GM19468 (cell line): ENCODE results near the gene ABCC8.

Experiments
- ATAC-seq: cut with Tn5 transposase; IDR thresholded peaks from one replicate; pipeline ENCODE4 v1.9.1; 2021; ENCODE audit warnings: mild to moderate bottlenecking, moderate library complexity, moderate number of reproducible peaks; ENCODE audit not compliant: unreplicated experiment; ENCODE audit errors: extremely low read depth

ABCC8 gene

DNA sequence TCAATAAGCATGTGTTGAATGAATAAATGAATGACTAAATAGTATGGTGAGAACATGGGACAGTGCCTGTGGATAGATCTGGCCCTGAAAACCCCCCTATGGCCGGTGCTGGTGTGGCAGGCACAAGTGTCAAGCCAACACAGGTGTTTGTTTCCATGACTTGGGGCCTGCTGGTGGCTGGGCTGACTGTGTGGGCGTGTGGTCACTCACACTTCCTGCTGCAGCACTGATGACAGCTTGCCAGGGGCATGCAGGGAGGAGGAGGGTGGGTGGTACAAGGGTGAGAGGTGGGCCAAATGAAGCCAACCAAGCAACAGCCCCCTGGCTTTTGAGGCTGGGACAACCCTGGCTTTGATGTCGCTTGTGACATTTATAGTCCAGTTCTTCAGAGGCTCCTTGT, 30.3 kb upstream of the ABCC8 start:
- ATAC-seq = no peak

DNA sequence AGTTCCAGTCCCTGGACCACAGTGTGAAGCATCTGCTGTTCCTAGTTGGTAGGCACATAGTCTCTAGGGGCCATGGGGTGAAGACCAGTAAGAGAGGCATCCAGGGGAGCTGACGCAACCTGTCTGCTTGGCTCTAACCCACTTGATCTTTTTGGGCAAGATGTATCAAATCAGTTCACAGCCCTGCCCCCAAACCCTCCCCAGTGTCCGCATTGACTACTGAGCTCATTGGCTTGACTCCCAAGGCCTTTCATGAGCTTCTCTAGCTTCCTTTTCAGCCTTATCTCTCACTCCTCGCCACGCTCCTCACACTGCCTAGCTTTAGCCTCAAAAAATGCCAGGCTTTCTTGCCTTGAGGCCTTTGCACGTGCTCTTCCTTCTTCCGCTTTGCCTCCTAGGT, 29.7 kb upstream of the ABCC8 start:
- ATAC-seq = no peak

DNA sequence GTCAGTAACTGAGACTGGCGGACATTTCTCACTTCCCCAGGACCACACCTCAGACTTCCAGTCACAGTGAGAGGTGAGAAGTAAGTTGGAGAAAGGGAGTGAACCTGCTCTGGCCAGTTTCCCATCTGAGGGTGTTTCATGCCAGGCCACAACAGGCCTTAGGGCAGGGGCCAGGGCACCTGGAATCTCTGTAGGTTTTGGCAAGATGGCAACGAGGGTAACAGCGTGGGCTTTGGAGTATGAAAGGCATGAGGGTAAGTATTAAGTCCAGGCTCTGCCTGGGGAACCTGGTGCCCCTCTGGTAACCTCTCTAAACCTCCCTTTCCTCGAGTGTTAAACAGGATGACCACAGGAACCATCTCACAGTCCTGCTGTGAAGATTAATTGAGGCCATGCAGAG, 28.5 kb upstream of the ABCC8 start:
- ATAC-seq = no peak

DNA sequence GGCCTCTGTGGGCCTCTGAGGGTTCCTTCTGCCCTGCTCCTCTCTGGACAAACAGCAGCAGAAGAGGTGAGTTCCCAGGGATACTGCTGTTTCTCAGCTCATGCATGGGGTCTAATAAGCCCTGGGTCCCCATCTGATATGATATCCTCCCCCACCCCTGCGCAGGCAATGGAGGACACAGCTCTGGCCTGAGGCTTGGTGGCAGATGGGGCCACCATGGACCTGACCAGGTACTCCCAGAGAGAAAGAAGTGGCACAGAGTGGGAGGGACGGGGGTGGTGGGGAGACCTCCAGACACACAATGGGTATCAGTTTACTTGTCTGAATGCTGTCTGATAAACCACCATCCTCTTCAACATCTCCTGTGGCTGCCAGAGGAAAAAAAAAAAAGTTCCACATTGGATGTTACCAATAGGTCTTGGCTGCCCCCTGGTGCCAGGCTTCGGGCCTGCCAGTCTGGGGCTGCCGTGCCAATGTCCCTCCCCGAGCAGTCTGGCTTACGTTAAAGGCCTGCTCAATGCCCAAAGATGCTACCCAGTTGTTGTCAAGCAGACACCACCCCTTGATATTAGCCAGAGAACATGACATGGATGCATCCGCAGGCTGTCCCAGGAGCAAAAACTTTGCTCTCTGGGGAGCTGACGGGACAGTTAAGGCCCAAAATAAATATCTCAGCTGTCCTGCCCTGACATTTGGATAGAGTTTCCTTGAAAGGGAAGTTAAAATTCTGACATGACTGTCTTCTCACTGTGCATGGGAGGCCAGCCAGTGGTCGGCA, 27.9 kb upstream of the ABCC8 start:
- ATAC-seq = no peak

DNA sequence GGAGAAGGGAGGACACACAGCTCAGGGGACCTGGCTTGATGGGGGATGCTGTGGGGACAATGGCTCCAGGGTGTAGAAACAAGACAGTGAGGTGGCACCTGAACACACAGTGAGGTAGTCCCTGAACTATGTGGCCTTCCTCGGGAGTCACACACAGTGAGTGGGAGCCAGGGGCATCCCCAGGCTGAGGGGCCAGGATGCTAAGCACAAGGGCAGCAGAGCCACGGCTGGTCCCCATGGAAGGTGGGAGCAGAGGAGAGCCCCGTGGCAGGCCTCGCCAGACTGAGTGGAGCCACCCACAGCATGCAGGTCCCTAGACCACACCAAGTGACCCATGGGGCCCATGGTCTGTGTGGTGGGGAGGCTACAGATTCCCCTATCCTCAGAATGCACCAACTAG, 26.0 kb upstream of the ABCC8 start:
- no peak for ATAC-seq

DNA sequence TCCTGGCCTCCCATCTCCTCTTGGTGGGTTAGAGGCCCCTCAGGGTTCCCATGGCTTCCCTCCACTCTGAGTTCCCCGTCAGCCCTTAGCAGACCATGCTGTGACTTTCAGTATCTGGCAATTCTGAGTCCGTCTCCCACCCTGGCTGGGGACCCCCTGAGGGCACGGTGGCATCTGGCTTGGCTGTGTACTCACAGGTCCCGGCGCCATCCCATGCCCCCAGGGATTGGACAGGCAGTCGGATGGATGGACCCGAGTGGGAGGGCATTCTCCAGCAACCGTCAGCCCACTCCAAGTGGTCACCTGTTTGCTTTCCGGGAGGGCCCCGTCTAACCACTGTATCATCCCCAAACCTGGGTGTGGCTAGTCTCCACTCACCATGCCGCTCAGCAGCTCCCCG, 24.0 kb upstream of the ABCC8 start:
- ATAC-seq = no peak

DNA sequence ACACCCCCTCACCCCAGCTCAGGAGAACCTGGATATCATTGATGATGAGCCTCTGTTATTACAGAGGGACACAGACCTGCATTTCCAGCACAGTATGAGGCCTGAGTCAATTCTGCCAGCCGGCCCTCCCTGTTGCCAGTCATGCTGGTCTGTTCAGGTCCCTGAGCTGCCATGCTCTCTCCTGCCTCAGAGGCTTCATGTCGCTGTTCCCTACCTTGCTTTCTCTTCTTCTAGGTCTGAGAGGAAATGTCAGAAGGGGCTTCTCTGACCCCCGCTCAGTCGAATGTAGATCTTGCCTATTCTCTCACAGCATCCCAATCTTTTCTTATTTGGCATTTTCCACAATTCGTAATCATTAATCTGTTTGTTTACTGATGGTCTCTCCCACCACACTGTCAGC, 21.8 kb upstream of the ABCC8 start:
- no peak for ATAC-seq

DNA sequence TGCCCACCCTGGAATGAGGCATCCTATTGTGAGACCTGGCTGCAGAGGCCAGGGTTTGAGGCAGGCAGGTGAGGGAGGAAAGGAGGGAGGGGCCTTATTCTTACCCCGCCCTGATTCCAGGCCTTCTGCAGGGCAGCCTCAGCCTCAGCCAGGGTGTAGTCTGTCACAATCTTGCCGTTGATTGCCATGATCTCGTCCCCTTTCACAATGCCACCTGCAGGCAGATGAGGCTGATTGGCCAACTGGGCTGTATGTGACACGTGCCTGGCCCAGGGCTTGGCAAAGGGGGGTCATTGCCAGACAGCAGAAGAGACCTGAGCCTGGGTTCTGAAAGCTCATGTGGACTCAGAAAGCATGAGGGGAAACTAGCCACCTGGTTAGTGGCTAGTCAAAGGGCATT, 21.4 kb upstream of the ABCC8 start:
- ATAC-seq = no peak

DNA sequence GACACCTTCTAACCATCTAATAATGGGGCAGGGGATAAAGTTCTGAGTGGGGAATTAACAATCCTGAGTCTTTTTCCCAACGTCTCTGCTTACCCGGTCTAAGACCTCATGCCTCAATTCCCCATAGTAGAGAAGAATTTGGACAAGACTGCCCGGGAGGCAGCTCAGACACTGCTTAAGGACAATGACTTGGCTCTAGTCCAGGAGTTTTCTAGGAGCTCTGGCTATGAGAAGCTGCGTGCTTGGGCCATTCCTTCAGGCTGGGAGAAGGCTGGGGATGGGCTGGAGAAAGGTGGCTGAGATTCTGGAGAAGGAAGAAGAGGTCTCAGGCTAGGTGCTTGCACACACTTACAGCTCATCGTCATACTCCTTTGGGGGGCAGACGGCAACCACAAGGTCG, 19.8 kb upstream of the ABCC8 start:
- ATAC-seq = no peak

DNA sequence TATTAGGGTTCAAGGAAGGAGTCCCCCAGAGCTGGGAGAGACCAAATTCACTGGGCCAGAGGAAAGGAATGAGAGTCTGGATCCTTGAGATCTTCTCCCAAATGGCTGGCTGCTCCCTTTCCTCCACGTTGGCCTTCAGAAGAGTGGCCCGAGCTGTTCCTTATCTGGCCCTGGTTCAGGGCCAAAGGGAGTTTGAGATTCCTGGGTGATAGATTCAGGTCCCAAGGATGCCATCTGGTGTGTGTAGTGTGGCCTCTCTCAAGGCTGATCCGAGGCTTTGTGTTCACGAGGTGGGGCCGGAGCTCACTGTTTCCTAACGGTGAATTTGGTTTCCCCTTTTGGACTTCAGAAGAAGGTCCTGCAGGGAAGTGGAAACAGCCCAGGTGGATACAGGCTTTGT, 17.4 kb upstream of the ABCC8 start:
- ATAC-seq = no peak

DNA sequence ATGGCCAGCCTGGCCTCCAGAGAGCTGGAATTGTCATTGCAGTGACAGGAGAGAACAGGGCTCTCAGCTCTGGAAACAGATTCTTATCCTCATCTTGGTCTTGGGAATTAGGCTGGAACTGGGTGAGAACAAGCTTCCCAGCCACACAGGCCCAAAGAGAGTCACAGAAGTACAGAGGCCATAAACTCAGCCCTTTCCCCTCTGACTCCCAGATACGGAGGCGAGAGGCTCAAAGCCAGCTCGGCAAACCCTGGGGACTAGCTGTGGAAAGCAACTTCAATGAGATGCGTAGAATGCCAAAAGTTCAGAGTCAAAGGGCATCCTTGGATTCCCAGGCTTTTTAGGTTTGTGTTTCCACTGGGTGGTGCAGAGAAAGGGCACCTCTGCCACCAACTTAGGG, 14.3 kb upstream of the ABCC8 start:
- ATAC-seq = no peak

DNA sequence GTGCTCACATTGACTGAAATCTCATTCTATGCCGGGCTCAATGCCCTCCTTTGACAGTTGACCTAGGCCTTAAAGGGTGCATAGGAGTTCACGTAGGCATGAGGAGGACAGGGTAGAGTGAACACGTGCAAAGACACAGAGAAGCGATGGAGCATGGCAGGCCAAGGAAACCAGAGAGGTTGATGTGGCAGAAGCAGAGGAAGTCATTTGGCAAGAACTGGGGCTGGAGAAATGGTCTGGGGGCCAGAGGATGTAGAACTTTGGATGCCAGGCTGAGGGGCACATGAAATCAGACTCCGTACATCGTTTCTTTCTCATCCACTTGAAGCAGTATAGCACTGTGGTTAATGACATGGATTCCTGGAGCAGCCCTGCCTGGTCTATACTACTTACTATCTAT, 13.6 kb upstream of the ABCC8 start:
- ATAC-seq = no peak

DNA sequence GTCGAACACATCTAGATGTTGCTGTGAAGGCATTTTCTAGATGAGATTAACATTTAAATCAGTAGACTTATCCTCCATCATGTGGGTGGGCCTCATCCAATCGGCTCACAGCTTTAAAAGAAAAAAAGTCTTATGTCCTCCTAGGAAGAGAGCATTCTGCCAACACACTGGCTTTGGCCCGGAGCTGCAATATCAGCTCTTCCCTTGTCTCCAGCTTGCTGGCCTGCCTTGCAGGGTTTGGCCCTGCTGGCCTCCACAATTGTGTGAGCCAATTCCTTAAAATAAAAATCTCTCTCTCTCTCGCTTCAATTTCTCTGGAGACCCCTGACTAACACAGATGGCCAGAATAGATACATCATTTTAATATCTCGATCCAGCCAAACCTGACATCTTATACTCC, 13.1 kb upstream of the ABCC8 start:
- no peak for ATAC-seq

DNA sequence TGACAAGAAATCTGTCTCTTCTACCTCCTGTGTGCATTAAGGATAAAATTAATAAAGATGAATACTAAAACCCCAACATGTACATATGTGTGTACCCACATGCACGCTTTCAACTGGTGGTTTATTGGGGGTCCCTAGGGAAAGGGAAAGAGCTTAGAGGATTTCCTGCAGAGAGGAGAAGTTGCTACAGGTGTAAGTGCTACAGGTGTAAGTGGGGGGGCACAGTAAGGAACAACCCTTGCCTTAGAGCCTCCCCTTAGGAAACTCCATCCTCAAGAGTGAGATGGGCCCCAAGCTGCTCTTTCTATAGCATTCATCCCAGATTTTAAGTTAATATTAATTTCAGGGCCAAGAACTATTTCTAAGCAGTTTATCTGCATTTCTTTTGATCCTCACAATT, 11.9 kb upstream of the ABCC8 start:
- no peak for ATAC-seq

DNA sequence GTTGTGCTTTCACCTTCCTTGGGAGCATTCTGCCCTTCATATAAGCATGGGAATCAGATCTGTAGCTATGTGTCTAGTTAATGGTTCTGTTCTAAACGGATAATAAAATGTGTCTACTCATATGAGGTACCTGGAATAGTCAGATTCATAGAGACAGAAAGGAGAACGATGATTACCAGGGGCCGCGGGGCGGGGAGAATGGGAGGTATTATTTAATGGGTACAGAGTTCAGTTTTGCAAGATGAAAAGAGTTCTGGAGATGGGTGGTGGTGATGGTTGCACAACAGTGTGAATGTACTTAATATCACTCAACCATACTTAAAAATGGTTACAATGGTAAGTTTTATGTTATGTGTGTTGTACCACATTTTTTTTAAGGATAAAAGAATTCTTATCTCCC, 10.0 kb upstream of the ABCC8 start:
- no peak for ATAC-seq

DNA sequence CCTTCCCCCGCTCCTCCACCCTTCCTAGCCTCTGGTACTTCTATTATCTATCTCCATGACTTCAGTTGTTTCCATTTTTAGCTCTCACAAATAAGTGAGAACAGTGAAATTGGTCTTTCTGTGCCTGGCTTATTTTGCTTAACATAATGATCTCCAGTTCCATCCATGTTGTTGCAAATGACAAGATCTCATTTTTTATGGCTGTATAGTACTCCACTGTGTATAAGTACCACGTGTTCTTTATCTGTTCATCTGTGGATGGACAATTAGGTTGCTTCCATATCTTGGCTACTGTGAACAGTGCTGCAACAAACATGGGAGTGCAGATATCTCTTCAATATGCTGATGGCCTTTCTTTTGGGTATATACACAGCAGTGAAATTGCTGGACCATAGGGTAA, 6.9 kb upstream of the ABCC8 start:
- ATAC-seq = no peak

DNA sequence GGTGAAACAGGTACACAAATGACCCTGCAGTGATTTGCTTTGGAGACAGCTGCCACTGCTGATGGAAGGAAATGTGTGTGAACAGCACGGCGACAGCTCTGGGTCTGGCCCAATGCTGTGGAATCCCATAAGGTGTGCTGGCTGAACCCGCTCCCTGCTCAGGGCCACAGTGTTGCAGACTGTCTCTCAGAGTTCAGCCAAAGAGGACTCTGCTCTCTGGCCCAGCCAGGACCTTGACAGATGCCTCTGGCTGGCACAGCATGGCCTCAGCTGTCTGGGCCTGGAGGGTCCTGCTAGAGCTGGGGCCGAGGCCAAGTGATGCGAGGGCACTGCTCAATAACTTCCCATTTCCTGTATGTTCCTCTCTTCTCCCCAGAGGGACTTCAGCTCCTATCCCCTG, 5.3 kb upstream of the ABCC8 start:
- ATAC-seq = no peak

DNA sequence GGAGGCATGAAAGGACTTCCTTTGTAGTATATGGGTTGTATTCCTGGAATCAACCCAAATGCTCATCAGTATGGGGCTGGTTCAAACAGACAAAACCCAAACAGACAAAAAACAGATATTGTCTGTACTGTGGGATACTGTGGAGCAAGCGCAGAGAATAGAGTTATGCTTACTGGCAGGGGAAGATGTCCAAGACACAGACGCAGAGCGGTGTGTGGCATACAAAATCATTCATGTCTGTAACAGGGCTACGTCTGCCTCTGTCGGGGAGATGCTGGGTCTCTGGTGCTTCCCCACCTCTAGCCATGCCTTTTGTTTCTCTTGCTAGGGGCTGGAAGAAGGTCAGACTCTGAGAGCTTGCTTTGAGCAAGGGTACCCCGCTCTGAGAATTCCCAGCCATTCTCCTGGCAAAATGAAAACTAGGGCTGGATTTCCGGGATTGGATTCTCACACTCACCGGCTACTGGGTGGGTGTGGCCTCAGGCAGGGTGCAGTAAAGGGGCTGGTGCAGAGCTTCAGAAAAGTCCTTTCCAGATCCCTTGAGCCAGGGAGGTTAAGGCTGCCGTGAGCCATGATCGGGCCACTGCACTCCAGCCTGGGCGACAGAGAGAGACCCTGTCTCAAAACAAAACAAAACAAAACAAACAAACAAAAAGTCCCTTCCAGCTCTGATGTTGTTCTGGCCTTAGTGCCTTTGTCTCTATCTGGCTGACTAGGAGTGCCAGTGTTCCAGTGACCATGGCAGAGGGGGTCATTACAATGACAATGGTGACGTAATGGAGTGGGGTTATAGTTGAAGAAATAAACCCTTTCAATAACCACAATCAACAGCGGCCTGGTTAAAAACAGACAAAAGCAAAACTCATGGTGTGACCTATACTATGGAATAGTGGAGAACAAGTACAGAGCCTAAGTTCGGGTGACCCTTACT, 2.9 kb upstream of the ABCC8 start:
- no peak for ATAC-seq

DNA sequence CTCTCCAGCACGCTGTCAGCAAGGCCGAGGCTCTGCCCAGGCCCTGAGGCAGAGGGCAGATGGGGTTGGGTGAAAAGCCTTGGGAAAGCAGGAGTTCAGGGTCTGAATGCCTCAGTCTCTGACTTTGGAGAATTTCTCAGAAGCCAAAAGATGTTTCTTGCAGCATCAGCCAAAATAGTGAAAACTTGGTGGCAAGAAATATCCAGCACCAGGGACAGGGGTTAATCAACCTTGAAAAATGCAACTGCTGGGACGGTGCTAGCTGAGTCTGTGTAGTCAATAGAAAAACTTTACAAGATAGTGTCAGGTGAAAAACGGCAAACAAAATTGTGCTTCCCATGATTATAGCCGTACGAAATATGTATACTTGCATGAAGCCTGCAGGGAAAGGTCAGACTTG, 1.4 kb upstream of the ABCC8 start:
- no peak for ATAC-seq

DNA sequence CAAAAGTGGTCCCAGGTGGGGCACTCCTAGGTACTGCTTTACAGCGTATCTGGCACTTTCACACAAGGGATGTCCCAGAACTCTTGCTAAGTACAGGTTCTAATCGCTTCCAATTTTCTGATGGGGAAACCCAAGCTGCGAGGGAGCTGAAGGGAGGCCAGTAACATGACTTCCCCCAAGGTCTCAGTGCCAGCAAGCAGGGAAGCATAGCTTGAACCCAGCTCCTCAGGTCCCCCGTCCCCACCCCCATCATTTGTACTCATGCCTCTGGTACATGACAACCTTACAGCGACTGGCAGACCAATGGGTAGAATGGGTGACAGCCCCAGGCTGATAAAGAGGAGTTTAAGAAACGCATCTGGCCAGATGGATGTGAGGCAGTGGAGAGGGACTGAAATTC, 716 bp upstream of the ABCC8 start:
- no peak for ATAC-seq

DNA sequence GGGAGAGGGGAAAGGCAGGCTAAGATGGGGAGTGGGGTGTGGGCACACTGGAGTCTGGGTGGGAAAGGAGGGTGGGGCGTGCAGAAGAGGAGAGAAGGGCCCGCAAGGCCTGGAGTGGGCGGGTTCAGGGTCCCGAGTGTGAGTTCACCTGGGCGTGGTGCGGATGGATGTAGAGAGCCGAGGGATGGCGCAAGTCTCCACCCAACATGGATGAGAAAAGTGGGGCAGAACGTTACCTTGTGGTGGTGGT, 364 bp upstream of the ABCC8 start:
- ATAC-seq = no peak
